ENCODE results near the gene CMKLR1.

CMKLR1 gene

DNA sequence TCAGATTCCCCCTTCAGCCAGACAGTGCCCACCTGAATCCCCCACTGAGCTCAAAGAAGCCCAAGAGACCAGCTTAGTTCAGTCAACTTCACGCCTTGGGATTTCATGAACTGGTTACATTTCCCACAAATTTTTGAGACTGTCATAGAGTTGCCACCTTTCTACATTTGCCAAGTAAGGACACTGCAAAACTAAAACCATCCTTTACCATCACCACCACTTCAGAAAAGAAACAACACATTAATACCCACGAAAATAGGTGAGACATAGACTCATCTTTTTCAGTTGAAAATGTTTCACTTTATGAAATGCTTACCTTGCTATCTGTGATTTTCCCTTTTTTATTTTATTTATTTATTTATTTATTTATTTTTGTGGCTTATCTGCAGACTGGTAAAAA is 16.1 kb downstream of the CMKLR1 start:
- TF ChIP-seq, protein P1, sequence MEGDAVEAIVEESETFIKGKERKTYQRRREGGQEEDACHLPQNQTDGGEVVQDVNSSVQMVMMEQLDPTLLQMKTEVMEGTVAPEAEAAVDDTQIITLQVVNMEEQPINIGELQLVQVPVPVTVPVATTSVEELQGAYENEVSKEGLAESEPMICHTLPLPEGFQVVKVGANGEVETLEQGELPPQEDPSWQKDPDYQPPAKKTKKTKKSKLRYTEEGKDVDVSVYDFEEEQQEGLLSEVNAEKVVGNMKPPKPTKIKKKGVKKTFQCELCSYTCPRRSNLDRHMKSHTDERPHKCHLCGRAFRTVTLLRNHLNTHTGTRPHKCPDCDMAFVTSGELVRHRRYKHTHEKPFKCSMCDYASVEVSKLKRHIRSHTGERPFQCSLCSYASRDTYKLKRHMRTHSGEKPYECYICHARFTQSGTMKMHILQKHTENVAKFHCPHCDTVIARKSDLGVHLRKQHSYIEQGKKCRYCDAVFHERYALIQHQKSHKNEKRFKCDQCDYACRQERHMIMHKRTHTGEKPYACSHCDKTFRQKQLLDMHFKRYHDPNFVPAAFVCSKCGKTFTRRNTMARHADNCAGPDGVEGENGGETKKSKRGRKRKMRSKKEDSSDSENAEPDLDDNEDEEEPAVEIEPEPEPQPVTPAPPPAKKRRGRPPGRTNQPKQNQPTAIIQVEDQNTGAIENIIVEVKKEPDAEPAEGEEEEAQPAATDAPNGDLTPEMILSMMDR (IDR thresholded peaks at IDR 0.05; ENCODE audit: low read depth, low read length, missing control alignments): no peak

GRCh38 chr12:108321688-108322087 is 17.4 kb downstream of the CMKLR1 start:
- DNase-seq (ENCODE audit: low read depth): no peak
- TF ChIP-seq, protein P1 (IDR thresholded peaks at IDR 0.05; ENCODE audit: low read depth, low read length, missing control alignments): no peak
- no peak overlapping the region for H3K4me3 ChIP-seq (ENCODE audit: low read depth, low read length)

More for the DNA sequence above, 16.1 kb downstream of the CMKLR1 start:
- DNase-seq (ENCODE audit: low read depth): no peak
- no peak overlapping the region for H3K4me3 ChIP-seq (ENCODE audit: low read depth, low read length)

DNA sequence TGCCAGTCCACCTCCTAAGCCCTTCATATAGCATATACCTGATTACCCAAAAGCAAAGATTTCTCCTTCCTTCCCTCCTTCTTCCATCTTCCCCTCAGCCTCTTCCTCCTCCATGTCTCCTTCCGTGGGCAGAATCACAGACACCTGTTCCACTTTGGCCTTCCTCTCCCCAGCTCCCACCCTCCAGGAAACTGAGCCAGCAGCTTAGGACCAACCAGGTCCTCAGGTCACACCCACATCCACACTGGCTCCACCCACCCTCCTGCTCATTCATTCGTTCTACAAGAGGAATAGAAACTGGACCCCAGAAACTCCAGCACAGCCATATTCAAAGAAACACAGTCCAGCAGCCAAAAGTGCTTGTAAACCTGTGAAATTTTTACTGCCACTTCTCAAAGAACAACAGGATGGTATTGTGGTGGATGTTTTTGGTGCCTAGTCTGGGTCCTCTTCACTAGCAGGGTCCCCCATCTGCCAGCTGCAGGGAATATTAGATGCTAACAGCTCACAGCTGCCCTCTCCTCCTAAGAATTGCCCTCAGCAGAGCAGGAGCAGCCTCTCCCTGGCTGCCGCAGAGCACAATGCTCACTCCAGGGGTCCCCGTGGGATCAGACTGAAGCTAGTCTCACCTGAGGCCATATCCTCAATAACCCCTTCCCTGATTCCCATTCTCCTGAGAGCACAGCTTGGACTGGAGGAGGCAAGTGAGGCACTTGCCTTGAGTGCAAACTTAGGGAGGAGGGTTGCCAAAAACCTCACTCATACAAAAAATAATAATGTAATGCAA is 18.4 kb downstream of the CMKLR1 start:
- peak; percentile 59 for DNase-seq (ENCODE audit: low read depth)
- peak overlapping the region; percentile 19 for H3K4me3 ChIP-seq (ENCODE audit: low read depth, low read length)
- TF ChIP-seq, protein P1 (IDR thresholded peaks at IDR 0.05; ENCODE audit: low read depth, low read length, missing control alignments): no peak

DNA sequence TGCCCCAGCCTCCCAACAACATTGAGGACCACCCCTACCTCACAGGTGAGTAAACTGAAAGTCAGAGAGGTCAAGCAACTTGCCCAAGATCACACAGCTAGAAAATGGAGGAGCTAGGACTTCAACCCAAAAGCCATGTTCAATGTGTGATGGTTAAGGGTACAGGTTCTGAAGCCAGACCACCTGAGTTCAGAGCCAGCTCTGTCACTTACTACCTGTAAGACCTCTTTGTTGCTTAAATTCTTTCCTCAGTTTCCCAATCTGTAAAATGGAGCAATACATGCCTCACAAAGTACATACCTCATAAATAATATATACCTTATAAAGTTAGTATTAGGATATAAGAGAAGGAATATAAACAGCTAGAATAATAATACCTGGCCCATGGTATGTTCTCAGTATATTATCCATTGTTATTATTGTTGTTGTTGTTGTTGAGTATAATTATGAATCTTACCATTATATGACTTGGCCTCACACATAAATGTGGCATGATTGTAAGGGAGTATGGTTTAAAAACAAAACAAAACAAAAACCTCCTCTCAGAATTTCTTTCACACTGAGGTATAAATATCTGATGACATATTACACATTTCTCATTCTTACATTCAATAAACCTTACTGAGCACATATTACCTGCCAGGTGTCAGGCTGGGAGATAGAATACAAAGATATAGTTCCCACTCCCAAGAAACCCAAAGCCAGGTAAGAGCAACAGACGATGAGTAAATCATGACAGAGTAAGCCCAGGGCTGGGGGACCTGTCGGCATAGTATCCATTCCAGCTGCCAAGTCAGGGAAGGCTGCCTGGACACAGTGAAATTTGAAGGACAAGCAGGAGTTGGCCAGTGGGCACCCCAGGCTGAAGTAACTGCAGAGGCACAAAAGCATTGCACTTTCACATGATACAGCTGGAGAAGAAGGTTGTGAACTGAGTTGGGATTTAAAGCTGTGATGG is 19.6 kb downstream of the CMKLR1 start:
- peak overlapping the region; percentile 19 for H3K4me3 ChIP-seq (ENCODE audit: low read depth, low read length)
- TF ChIP-seq, protein P1 (IDR thresholded peaks at IDR 0.05; ENCODE audit: low read depth, low read length, missing control alignments): no peak
- DNase-seq (ENCODE audit: low read depth): no peak

GRCh38 chr12:108318472-108319275 is 20.4 kb downstream of the CMKLR1 start:
- TF ChIP-seq, protein P1 (IDR thresholded peaks at IDR 0.05; ENCODE audit: low read depth, low read length, missing control alignments): no peak
- H3K4me3 ChIP-seq (ENCODE audit: low read depth, low read length): no peak overlapping the region
- DNase-seq (ENCODE audit: low read depth): no peak

Measured in GM12864 (cell line).